CD4-positive, alpha-beta T cell (primary cell): Measurements from ENCODE around the gene PIBF1. TPM values are rescaled to one million over a fixed set of nuclear protein-coding genes. Genes with fewer than 3 reads are reported as not detected.

Experiments used
- ATAC-seq: fragments of 200-7000 bp; cut with Tn5 transposase; one replicate; pipeline ENCODE4 v1.10.0; 2022; ENCODE audit warnings: mild to moderate bottlenecking; ENCODE audit not compliant: poor library complexity
- CTCF ChIA-PET: fragments of 350-600 bp; sonication (Branson Sonifier 250); formaldehyde crosslinking; loops from one replicate; lab custom pipeline; 2021; ENCODE audit warnings: antibody characterized with exemption, inconsistent platforms; lab: Charles Lee
- POLR2A ChIA-PET: fragments of 350-600 bp; sonication (Branson Sonifier 250); formaldehyde crosslinking; loops from one replicate; lab custom pipeline; 2021; ENCODE audit warnings: antibody characterized with exemption, inconsistent platforms; lab: Charles Lee
- DNase-seq, 14 experiments: peaks; one replicate each; pipeline ENCODE4 v3.0.0-alpha.2; 2013 to 2020; ENCODE audit warnings: mixed read lengths in 2 of 14
- H3K27ac ChIP-seq, 2 donors: one replicate each; pipeline versions ENCODE4 v1.5.1 to v1.7.0; 2013; ENCODE audit warnings: low read length in 2 of 2, low read depth in 1 of 2, mild to moderate bottlenecking in 1 of 2
- H3K27me3 ChIP-seq, 2 experiments: 1 replicate in 1 of 2; 2 replicates in 1 of 2; pipeline versions ENCODE4 v1.6.1 to v1.7.0; 2013; ENCODE audit warnings: low read length in 2 of 2, control low read depth in 1 of 2, mild to moderate bottlenecking in 1 of 2, moderate library complexity in 1 of 2; ENCODE audit not compliant: insufficient read depth in 2 of 2, control insufficient read depth in 1 of 2
- H3K36me3 ChIP-seq: one replicate; pipeline ENCODE4 v1.6.1; 2013; ENCODE audit warnings: low read length, control low read depth; ENCODE audit not compliant: insufficient read depth
- H3K4me1 ChIP-seq: one replicate; pipeline ENCODE4 v1.6.1; 2013; ENCODE audit warnings: low read length, control low read depth; ENCODE audit not compliant: insufficient read depth
- H3K4me3 ChIP-seq: one replicate; pipeline ENCODE4 v1.5.1; 2013; ENCODE audit warnings: mild to moderate bottlenecking, low read length, moderate library complexity
- H3K9me3 ChIP-seq, 2 experiments: 1 replicate in 1 of 2; 2 replicates in 1 of 2; pipeline versions ENCODE4 v1.6.1 to v1.7.0; 2013; ENCODE audit warnings: low read length in 2 of 2, mild to moderate bottlenecking in 2 of 2, control low read depth in 1 of 2, moderate library complexity in 1 of 2; ENCODE audit not compliant: control insufficient read depth in 1 of 2, insufficient read depth in 1 of 2
- H3K27ac Mint-ChIP-seq: one replicate; pipeline ENCODE4 v1.8.0; 2020; ENCODE audit warnings: mixed read lengths
- H3K27me3 Mint-ChIP-seq: one replicate; pipeline ENCODE4 v1.8.0; 2021; ENCODE audit warnings: mixed read lengths
- H3K36me3 Mint-ChIP-seq: one replicate; pipeline ENCODE4 v1.8.0; 2021; ENCODE audit warnings: low read depth, mixed read lengths
- H3K4me1 Mint-ChIP-seq: one replicate; pipeline ENCODE4 v1.8.0; 2021; ENCODE audit warnings: low read depth, mixed read lengths
- H3K4me3 Mint-ChIP-seq: one replicate; pipeline ENCODE4 v1.8.0; 2020; ENCODE audit warnings: mild to moderate bottlenecking, mixed read lengths
- H3K9me3 Mint-ChIP-seq: one replicate; pipeline ENCODE4 v1.8.0; 2020; ENCODE audit warnings: mixed read lengths
- CTCF ChIP-seq: fragments of 200-600 bp; IDR thresholded peaks from one replicate; pipeline ENCODE4 v1.8.0; 2022; ENCODE audit warnings: antibody characterized with exemption, mild to moderate bottlenecking
- intact Hi-C, 2 experiments: fragments of 100-400 bp; cut with DNase I in 1 of 2; cut with micrococcal nuclease in 1 of 2; formaldehyde crosslinking; loops; one replicate each; pipeline versions ENCODE4 v1.15.1 to v1.9.0; 2023 to 2025; cut with DNase I, micrococcal nuclease
- total RNA-seq, 174 experiments: library from RNA in 2 of 174; stranded (reverse) in 2 of 174; gene quantifications; one replicate each; pipeline ENCODE4 v1.2.3 and lab custom pipeline; 2021 to 2026

The PIBF1 gene
- total RNA-seq, 2 experiments from 2014 or later = 22.6 to 22.7 TPM

- H3K4me1 Mint-ChIP-seq = no peaks in the 10 kb centered on the region
- intact Hi-C loops = no loop called here
- no peaks in the 10 kb centered on the region for H3K36me3 Mint-ChIP-seq
- H3K27me3 ChIP-seq = no peaks in the 10 kb centered on the region
- H3K4me3 ChIP-seq = no peak overlapping the region
- H3K36me3 ChIP-seq = no peaks in the 10 kb centered on the region
- TF ChIP-seq CTCF = no peak
- ChIA-PET POLR2A (interaction anchor here (1.5 kb wide), 1 partner anchor 22 kb away, joined by 3 read pairs; the partner anchor contains the start of gene KLF5), CTCF (interaction anchor here (1.3 kb wide), 1 partner anchor 12 kb away, joined by 3 read pairs; no protein-coding TSS in a partner anchor)
- no peaks in the 10 kb centered on the region for H3K27me3 Mint-ChIP-seq
- no peak overlapping the region for H3K27ac Mint-ChIP-seq
- H3K4me3 Mint-ChIP-seq = no peak overlapping the region
- no peaks in the 10 kb centered on the region for H3K9me3 Mint-ChIP-seq
- no peak overlapping the region for H3K27ac ChIP-seq
- no peak for ATAC-seq
- no peak for DNase-seq
- no peaks in the 10 kb centered on the region for H3K4me1 ChIP-seq
- H3K9me3 ChIP-seq = no peaks in the 10 kb centered on the region
Observed at GRCh38 chr13:73036566-73036965, 254.6 kb downstream of the PIBF1 start.

GRCh38 chr13:73038064-73038463 lies 256.1 kb downstream of the PIBF1 start:
- TF ChIP-seq CTCF = no peak
- Mint-ChIP-seq H3K9me3 (no peaks in the 10 kb centered on the region), H3K27ac (no peak overlapping the region), H3K27me3 (no peaks in the 10 kb centered on the region), H3K4me1 (no peaks in the 10 kb centered on the region), H3K36me3 (no peaks in the 10 kb centered on the region), H3K4me3 (no peak overlapping the region)
- Histone ChIP-seq H3K4me1 (no peaks in the 10 kb centered on the region), H3K4me3 (no peak overlapping the region), H3K27ac (no peak overlapping the region), H3K9me3 (no peaks in the 10 kb centered on the region), H3K27me3 (no peaks in the 10 kb centered on the region), H3K36me3 (no peaks in the 10 kb centered on the region)
- ATAC-seq (no peak), DNase-seq (no peak)
- intact Hi-C loops = no loop called here
- ChIA-PET POLR2A (no interaction called here), CTCF (no interaction called here)

GRCh38 chr13:73039201-73040108 lies 257.5 kb downstream of the PIBF1 start:
- H3K27me3 ChIP-seq = no peaks in the 10 kb centered on the region
- H3K36me3 ChIP-seq = no peaks in the 10 kb centered on the region
- no peak overlapping the region for H3K4me3 Mint-ChIP-seq
- ATAC-seq (no peak), DNase-seq (no peak)
- intact Hi-C loops = no loop called here
- H3K9me3 ChIP-seq = no peaks in the 10 kb centered on the region
- no peaks in the 10 kb centered on the region for H3K36me3 Mint-ChIP-seq
- no peak overlapping the region for H3K27ac ChIP-seq
- no peaks in the 10 kb centered on the region for H3K27me3 Mint-ChIP-seq
- POLR2A ChIA-PET = no interaction called here
- CTCF ChIA-PET = no interaction called here
- TF ChIP-seq CTCF = no peak
- no peaks in the 10 kb centered on the region for H3K4me1 Mint-ChIP-seq
- no peaks in the 10 kb centered on the region for H3K4me1 ChIP-seq
- H3K9me3 Mint-ChIP-seq = no peaks in the 10 kb centered on the region
- no peak overlapping the region for H3K4me3 ChIP-seq
- H3K27ac Mint-ChIP-seq = no peak overlapping the region
